NK-92 treated with Interleukin-12 subunit alpha and Interleukin-12 subunit beta, amount 100 ng/mL, for 24 hours (cell line): Measurements from ENCODE around the gene SFTPA2.
"Not testable (repeated sequence)": the region's sequence is repeated elsewhere in the genome, so short reads cannot be mapped to it uniquely, and the experiment has no call there.

Experiments
- DNase-seq: peaks from one replicate; lab custom pipeline; 2025; lab: John Stamatoyannopoulos, UW

SFTPA2 gene

DNA sequence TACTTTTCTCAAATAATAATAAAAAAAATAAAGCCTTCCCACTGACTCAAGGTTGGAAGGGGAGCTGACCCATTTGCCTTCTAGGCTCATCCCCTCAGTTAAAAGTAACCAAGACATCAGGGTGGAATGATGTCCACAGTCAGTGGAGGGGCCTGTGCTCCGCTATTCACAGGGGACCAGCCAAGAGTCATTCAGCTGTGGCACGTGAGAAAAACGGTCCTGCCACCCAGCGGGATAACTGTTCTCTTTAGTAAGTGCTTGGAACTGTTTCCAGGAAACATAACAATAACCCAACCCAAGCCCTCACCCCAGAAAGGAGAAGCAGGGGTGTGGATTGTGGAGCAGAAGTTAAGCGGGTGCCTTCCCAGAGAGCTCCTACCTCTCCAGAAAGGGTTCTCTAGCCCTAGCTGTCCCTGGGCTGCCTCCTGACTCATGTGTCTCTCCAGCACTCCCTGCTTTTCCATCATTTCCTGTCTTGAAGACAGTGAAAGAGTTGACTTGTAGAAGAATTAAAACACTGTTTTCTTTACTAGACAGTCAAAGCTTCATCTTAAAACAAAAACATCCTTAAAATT lies 50.2 kb downstream of the SFTPA2 start:
- not testable (repeated sequence) for DNase-seq

DNA sequence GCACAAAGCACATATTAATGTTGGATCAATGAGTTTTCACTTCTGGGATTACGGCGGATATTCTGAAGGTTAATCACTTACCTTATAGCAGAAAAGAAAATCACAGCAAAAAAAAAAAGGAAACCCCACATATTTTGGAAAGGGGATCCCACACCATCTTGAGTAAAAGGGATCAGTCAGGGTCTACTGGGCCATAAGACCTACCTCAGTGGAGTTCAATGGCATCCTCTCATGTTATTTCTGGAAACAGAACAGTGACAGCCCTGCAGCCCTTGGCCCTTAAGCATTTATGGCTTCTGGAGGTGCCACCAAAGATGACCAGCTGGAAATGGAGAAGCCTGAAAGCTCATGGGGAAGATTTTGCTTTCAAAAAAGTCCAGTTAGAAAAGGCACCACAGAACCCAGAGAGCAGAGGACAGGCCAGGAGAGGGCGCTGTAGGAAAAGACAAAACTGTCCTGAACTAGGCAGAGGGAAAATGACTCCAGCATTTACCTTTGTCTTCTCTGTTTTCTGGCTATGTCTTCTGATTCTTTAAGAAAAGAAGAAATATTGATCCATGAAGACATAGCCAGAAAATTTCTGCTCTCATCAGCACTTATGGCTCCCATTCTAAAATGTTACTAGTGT lies 50.8 kb downstream of the SFTPA2 start:
- not testable (repeated sequence) for DNase-seq

DNA sequence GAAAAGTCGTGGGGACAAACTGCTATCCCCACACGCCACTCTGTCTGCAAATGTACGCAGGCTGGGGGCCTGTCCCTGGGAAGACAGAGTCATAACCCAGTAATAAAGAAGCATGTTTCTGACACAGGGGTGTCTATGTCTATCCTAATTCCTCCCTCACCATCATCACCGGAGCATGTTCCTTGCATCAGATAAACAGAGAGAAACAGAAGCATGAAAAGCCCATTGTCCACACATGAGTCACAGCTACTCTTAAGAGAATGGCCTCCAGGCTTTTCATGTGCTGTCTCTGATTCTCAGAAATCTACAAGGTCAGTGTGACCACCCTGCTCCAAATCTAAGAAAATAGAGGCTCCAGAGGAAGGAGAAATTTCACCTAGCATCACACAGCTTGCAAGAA lies 52.0 kb downstream of the SFTPA2 start:
- not testable (repeated sequence) for DNase-seq

DNA sequence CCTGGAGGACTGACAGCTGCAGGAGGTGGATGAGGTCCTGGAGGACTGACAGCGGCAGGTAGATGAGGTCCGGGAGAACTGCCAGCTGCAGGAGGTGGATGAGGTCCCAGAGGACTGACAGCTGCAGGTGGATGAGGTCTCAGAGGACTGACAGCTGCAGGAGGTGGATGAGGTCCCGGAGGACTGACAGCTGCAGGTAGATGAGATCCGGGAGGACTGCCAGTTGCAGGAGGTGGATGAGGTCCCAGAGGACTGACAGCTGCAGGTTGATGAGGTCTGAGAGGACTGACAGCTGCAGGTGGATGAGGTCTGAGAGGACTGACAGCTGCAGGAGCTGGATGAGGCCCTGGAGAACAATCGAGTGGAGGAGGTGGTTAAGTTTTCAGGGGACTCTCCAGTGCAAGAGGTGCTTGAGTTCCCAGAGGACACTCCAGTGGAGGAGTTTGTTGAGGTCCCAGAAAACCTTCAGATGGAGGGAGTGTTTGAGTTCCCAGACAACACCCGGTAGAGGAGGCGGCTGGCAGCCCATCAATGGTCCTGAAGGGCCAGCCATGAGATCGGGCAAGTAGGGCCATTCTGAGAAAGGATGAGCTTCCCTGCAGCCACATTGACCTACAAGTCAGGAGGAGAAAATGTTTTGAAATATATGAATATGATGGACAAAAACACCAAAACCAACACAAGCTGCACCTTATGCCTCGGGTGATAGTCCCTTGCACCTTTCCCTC lies 52.6 kb downstream of the SFTPA2 start:
- DNase-seq = no peak
